AG09309 (cell line): ENCODE data around the gene CFAP58.

ENCODE experiments used
- DNase-seq: peaks from one replicate; pipeline ENCODE4 v3.0.0-alpha.2; 2010; ENCODE audit warnings: low read depth
- H3K4me3 ChIP-seq: 2 replicates; pipeline ENCODE4 v1.5.1; 2011; ENCODE audit warnings: mild to moderate bottlenecking, low read depth, low read length, moderate library complexity; ENCODE audit not compliant: control insufficient read depth
- CTCF ChIP-seq: IDR thresholded peaks from 2 replicates; pipeline ENCODE4 v1.5.1; 2011; ENCODE audit warnings: mild to moderate bottlenecking, low read depth, low read length, inconsistent platforms; ENCODE audit not compliant: insufficient read depth, control insufficient read depth; ENCODE audit errors: missing control alignments

Gene CFAP58

DNA sequence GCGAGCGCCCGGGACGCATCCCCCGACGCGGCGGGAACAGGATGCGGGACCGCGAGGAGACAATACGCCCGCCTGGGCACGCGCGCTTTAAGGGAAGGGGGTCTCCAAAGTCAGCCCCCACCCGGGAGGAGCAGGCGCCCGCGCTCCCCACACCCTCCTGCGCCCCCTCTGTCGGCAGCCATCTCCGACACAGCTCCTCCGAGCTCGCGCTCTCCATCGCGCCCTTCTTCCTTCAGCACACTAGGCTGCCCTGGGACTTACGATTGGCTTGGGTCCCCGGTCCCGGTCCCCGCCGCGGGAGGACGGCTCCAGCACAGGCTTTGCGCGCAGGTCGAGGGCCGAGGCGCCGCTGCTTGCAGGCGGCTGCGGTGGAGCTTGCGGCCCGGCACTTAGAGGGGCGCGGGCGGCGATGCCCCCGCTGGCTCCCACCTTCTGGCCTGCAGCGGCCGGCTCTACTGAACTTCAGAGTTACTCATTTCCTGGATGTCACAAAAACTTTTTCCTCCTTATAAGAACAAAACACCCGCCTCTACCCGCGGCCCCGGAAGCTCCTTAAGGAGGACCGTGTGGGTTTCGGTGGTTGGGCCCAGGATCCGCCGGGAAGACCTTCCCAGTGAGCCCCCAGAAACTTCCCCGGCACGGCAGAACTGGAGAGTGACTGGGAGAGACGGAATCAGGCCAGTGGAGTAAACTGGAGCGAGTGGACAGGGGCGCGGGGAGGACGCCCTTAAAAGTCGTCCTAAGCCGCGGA lies 15.5 kb upstream of the CFAP58 start, which contains the start of gene ITPRIP:
Gene ITPRIP, minus strand, starts transcription at position 481 of the 751 bp plus-strand sequence. CDS start 22,414 bp downstream, outside the sequence.
- peak; percentile 33 for TF ChIP-seq CTCF
- H3K4me3 ChIP-seq, result peak within 1 kb of the TSS; percentile 95
- peak; percentile 57 for DNase-seq

DNA sequence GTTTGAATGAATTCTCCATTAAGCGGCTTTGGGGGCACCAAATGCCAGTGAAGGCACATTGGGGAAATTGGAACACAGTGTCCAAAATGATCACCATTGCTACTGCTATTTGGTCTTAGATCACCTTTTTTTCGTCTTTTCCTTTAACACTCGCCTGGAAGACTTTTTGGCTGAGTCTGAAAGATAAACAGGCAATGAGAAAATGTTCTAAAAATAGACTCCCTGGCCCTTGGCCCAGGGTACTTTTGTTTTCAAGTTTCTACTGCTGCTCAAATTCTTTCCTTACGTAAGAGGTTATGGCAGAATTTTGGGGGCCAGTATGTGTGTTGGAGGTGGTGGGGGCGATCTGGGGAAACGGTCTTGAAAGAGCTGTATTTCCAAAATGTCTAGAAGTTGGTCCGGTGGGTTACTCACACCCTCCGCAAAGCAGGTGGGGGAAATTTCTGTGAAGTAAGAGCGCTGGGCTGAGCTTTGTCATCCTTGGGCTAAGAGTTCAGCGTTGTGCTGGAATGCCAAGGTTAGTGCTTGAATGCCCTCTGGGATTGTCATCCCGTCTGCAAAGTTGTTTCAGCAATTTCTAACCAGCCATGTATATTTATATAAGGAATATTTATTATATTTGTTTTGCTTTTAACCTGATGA lies 14.0 kb upstream of the CFAP58 start:
- TF ChIP-seq CTCF, result no peak
- H3K4me3 ChIP-seq, result peak overlapping the region; percentile 95
- DNase-seq, result no peak

DNA sequence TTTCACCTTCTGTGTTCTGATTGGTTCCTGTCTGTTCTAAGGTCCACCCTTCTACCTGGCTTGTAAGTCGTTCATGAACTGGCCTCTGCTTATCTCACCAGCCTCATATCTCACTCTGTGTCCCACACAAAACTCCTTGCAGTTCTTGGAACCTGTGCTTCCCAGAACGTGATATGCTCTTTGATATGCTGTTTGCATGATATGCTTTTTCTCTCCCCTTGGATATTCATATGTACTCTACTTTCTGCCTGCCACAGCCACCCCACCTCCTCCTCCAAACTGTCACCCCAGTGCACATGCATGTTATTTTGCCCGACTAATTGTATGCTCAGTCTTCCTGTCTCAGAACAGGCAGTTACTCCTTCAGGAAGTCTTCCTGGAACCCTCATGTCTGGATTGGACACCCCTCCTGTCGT lies 13.5 kb upstream of the CFAP58 start:
- no peak for DNase-seq
- no peak overlapping the region for H3K4me3 ChIP-seq
- no peak for TF ChIP-seq CTCF

DNA sequence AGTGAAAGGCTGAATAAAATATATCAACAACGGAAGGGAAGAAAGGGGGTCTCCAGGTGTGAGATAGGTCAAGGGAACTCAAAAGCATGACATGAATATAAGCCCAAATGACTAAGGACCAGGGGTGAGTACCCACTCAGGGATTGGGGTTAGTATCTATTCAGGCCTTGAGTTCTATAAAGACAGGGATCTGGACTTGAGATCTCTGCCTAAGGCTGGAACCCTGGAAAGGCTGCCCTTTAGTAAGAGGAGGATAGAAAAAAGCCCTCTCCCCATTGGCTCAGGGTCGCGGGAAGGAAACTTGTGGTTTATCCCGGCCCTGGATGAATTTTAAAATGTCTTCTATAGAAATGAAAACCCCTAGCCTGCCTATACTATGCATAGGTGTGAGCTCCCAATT lies 13.0 kb upstream of the CFAP58 start:
- no peak overlapping the region for H3K4me3 ChIP-seq
- no peak for TF ChIP-seq CTCF
- DNase-seq, result no peak

GRCh38 chr10:104342941-104343411 lies 10.7 kb upstream of the CFAP58 start:
- TF ChIP-seq CTCF, result no peak
- DNase-seq, result no peak
- no peak overlapping the region for H3K4me3 ChIP-seq

- no peak for DNase-seq
- no peak overlapping the region for H3K4me3 ChIP-seq
- no peak for TF ChIP-seq CTCF
These were observed 9.4 kb upstream of the CFAP58 start for GRCh38 chr10:104344219-104344618.

- no peak for DNase-seq
- no peak for TF ChIP-seq CTCF
These were observed 8.1 kb upstream of the CFAP58 start for GRCh38 chr10:104345515-104345914.

More at GRCh38 chr10:104345515-104345914, 8.1 kb upstream of the CFAP58 start:
- H3K4me3 ChIP-seq, result no peak overlapping the region
